Activated naive CD8-positive, alpha-beta T cell treated with anti-CD3 and anti-CD28 coated beads, Interleukin-2, amount 10 ng/mL, durations not matched to agents 7 days and 5 days (primary cell): ENCODE measurements around the gene C1orf185. TPM values are rescaled to one million over a fixed set of nuclear protein-coding genes. Genes with fewer than 3 reads are reported as not detected.

Experiments used
- ATAC-seq: fragments of 150-1000 bp; cut with Tn5 transposase; one replicate; pipeline ENCODE4 v1.10.0; 2021; ENCODE audit warnings: low read depth, moderate library complexity
- POLR2A ChIA-PET: fragments of 350-600 bp; sonication (Branson Sonifier 250); formaldehyde crosslinking; loops from one replicate; lab custom pipeline; 2021; ENCODE audit warnings: antibody characterized with exemption; lab: Charles Lee
- DNase-seq: peaks from one replicate; pipeline ENCODE4 v3.0.0; 2021
- H3K27ac Mint-ChIP-seq: one replicate; pipeline ENCODE4 v1.8.0; 2022; ENCODE audit warnings: mild to moderate bottlenecking, mixed read lengths
- H3K27me3 Mint-ChIP-seq: one replicate; pipeline ENCODE4 v1.8.0; 2022; ENCODE audit warnings: mild to moderate bottlenecking, moderate library complexity, mixed read lengths
- H3K36me3 Mint-ChIP-seq: one replicate; pipeline ENCODE4 v1.8.0; 2021; ENCODE audit warnings: mild to moderate bottlenecking, mixed read lengths
- H3K4me1 Mint-ChIP-seq: one replicate; pipeline ENCODE4 v1.8.0; 2021; ENCODE audit warnings: mixed read lengths
- H3K4me3 Mint-ChIP-seq: one replicate; pipeline ENCODE4 v1.8.0; 2022; ENCODE audit warnings: mild to moderate bottlenecking, moderate library complexity, mixed read lengths
- H3K9me3 Mint-ChIP-seq: one replicate; pipeline ENCODE4 v1.8.0; 2021; ENCODE audit warnings: mixed read lengths
- total RNA-seq, 2 experiments: library from RNA; stranded (reverse); gene quantifications; one replicate each; pipeline ENCODE4 v1.2.3, GENCODE V29; 2021

C1orf185 gene
- total RNA-seq: not detected

- H3K36me3 Mint-ChIP-seq: no peaks in the 10 kb centered on the region
- no peaks in the 10 kb centered on the region for H3K4me1 Mint-ChIP-seq
- no peaks in the 10 kb centered on the region for H3K9me3 Mint-ChIP-seq
- DNase-seq: no peak
- POLR2A ChIA-PET: no interaction called here
- no peak for ATAC-seq
- no peak within 1 kb of the TSS for H3K4me3 Mint-ChIP-seq
- H3K27ac Mint-ChIP-seq: no peak within 1 kb of the TSS
- peaks cover 18% of the 10 kb centered on the region for H3K27me3 Mint-ChIP-seq
Measured at GRCh38 chr1:51101976-51102375, at the start of gene C1orf185. Gene C1orf185 (plus strand): TSS chr1:51102228. CDS start chr1:51102234, 6 bp downstream.

DNA sequence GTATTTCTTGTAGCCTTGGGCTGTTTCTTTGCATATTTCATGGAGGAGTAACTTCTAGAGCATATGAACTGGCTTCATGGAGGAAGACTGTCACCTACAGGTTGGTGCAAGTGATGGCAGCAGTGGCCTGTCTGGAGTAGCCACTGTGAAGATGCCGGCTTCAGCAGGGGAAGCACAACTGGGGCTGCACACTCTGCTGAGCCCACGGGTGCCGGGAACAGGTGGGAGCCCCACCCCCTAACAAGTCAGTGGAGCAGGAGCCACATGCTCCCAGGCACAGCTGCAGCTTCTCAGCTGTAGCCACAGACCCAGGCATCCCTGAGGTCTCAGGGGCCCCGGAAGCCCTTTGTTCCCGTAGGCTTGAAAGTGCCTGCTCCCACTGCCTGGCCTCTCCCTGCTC is 43.2 kb upstream of the C1orf185 start:
- H3K4me3 Mint-ChIP-seq: no peak overlapping the region
- H3K27ac Mint-ChIP-seq: no peak overlapping the region
- no peaks in the 10 kb centered on the region for H3K4me1 Mint-ChIP-seq
- peaks cover 28% of the 10 kb centered on the region for H3K27me3 Mint-ChIP-seq
- POLR2A ChIA-PET: no interaction called here
- ATAC-seq (no peak), DNase-seq (no peak)
- H3K36me3 Mint-ChIP-seq: no peaks in the 10 kb centered on the region
- peaks cover 3% of the 10 kb centered on the region for H3K9me3 Mint-ChIP-seq

- no peak overlapping the region for H3K4me3 Mint-ChIP-seq
- no peak for ATAC-seq
- H3K36me3 Mint-ChIP-seq: no peaks in the 10 kb centered on the region
- no peaks in the 10 kb centered on the region for H3K4me1 Mint-ChIP-seq
- peaks cover 26% of the 10 kb centered on the region for H3K27me3 Mint-ChIP-seq
- POLR2A ChIA-PET: no interaction called here
- no peak for DNase-seq
- H3K9me3 Mint-ChIP-seq: peaks cover 3% of the 10 kb centered on the region
- H3K27ac Mint-ChIP-seq: no peak overlapping the region
Measured at GRCh38 chr1:51061231-51061918, 40.7 kb upstream of the C1orf185 start.

- peaks cover 1% of the 10 kb centered on the region for H3K9me3 Mint-ChIP-seq
- DNase-seq (no peak), ATAC-seq (no peak)
- POLR2A ChIA-PET: no interaction called here
- H3K36me3 Mint-ChIP-seq: no peaks in the 10 kb centered on the region
- H3K4me3 Mint-ChIP-seq: no peak overlapping the region
- H3K4me1 Mint-ChIP-seq: no peaks in the 10 kb centered on the region
- no peak overlapping the region for H3K27ac Mint-ChIP-seq
- peaks cover 17% of the 10 kb centered on the region for H3K27me3 Mint-ChIP-seq
Measured at GRCh38 chr1:51063121-51063520, 38.9 kb upstream of the C1orf185 start.

- ATAC-seq (no peak), DNase-seq (no peak)
- Mint-ChIP-seq H3K9me3 (no peaks in the 10 kb centered on the region), H3K4me1 (no peaks in the 10 kb centered on the region), H3K4me3 (no peak overlapping the region), H3K27ac (no peak overlapping the region), H3K36me3 (no peaks in the 10 kb centered on the region), H3K27me3 (peaks cover 24% of the 10 kb centered on the region)
- POLR2A ChIA-PET: no interaction called here
Measured at GRCh38 chr1:51070011-51070410, 32.0 kb upstream of the C1orf185 start.

- Mint-ChIP-seq H3K36me3 (no peaks in the 10 kb centered on the region), H3K9me3 (no peaks in the 10 kb centered on the region), H3K4me1 (no peaks in the 10 kb centered on the region), H3K4me3 (no peak overlapping the region), H3K27ac (no peak overlapping the region), H3K27me3 (peaks cover 25% of the 10 kb centered on the region)
- POLR2A ChIA-PET: no interaction called here
- ATAC-seq (no peak), DNase-seq (no peak)
Measured at GRCh38 chr1:51070640-51071039, 31.4 kb upstream of the C1orf185 start.

- Mint-ChIP-seq H3K36me3 (no peaks in the 10 kb centered on the region), H3K9me3 (no peaks in the 10 kb centered on the region), H3K4me3 (no peak overlapping the region), H3K27me3 (peaks cover 30% of the 10 kb centered on the region), H3K27ac (no peak overlapping the region), H3K4me1 (no peaks in the 10 kb centered on the region)
- ATAC-seq (no peak), DNase-seq (no peak)
- POLR2A ChIA-PET: no interaction called here
Measured at GRCh38 chr1:51071291-51072042, 30.6 kb upstream of the C1orf185 start.

DNA sequence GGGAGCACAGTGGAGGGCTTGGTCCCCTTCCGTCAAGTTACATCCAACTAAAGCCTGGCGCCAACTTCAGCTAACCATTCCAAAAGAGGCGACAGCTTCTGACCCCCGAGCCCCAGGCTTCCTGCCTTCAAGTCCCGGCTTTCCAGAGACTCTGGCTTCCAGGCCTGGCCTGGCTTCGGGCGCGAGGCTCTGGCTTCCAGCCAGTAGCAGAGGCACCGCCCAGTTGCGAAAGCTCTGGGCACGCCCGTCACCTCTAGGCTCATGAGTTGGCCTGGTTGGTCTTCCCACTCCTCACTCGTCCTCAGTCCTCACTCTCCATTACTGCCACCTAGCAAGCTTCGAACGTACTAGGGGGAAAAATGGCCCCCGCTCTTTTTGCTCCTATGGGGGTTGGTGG is 30.0 kb upstream of the C1orf185 start:
- POLR2A ChIA-PET: no interaction called here
- peaks cover 30% of the 10 kb centered on the region for H3K27me3 Mint-ChIP-seq
- no peak overlapping the region for H3K27ac Mint-ChIP-seq
- H3K9me3 Mint-ChIP-seq: no peaks in the 10 kb centered on the region
- no peak overlapping the region for H3K4me3 Mint-ChIP-seq
- no peaks in the 10 kb centered on the region for H3K4me1 Mint-ChIP-seq
- DNase-seq (no peak), ATAC-seq (no peak)
- H3K36me3 Mint-ChIP-seq: no peaks in the 10 kb centered on the region

DNA sequence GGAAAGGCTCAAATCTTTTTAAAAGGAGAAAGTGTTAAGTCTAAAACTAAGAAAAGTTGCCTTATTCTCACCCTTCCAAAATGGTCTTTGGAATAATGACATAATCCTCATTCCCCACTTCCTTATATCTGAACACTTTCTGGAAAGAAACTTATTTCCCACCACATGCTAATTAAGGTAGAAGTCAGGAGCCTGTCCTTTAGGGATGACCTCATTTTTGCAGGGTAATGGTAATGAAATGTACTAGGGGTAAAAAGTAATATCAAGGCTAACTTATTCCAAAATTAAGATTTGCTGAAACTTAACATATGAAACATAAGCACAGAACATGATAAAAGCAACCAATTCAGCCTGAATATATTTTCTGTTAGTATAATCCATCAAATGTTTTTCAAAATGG is 29.4 kb upstream of the C1orf185 start:
- POLR2A ChIA-PET: no interaction called here
- Mint-ChIP-seq H3K27me3 (peaks cover 30% of the 10 kb centered on the region), H3K4me3 (no peak overlapping the region), H3K36me3 (no peaks in the 10 kb centered on the region), H3K4me1 (no peaks in the 10 kb centered on the region), H3K27ac (no peak overlapping the region), H3K9me3 (no peaks in the 10 kb centered on the region)
- DNase-seq (no peak), ATAC-seq (no peak)

DNA sequence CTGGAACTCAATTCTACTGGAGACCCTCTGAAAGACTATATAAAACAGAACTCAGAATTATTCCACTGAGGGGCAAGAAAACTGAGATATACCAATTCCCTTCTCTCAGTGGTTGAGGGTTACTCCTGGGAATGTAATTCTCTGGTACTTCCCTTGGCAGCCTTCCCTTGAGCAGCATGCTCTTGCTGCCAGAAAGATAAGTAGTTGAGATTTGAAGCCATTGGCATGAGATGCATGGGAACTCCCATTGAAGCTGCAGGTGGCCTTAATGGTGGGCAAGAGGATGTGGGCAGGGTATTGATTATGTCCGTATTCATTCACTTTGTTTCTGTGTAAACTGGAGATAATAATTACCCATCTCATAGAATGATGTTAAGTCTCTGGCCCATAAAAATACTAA is 28.6 kb upstream of the C1orf185 start:
- H3K27me3 Mint-ChIP-seq: peaks cover 34% of the 10 kb centered on the region
- H3K27ac Mint-ChIP-seq: no peak overlapping the region
- H3K36me3 Mint-ChIP-seq: no peaks in the 10 kb centered on the region
- H3K9me3 Mint-ChIP-seq: no peaks in the 10 kb centered on the region
- no peaks in the 10 kb centered on the region for H3K4me1 Mint-ChIP-seq
- DNase-seq (no peak), ATAC-seq (no peak)
- no peak overlapping the region for H3K4me3 Mint-ChIP-seq
- POLR2A ChIA-PET: no interaction called here

GRCh38 chr1:51086496-51087271 is 15.3 kb upstream of the C1orf185 start:
- no peak overlapping the region for H3K4me3 Mint-ChIP-seq
- DNase-seq (no peak), ATAC-seq (no peak)
- no peak overlapping the region for H3K27ac Mint-ChIP-seq
- H3K36me3 Mint-ChIP-seq: no peaks in the 10 kb centered on the region
- peaks cover 45% of the 10 kb centered on the region for H3K27me3 Mint-ChIP-seq
- POLR2A ChIA-PET: no interaction called here
- no peaks in the 10 kb centered on the region for H3K9me3 Mint-ChIP-seq
- no peaks in the 10 kb centered on the region for H3K4me1 Mint-ChIP-seq

DNA sequence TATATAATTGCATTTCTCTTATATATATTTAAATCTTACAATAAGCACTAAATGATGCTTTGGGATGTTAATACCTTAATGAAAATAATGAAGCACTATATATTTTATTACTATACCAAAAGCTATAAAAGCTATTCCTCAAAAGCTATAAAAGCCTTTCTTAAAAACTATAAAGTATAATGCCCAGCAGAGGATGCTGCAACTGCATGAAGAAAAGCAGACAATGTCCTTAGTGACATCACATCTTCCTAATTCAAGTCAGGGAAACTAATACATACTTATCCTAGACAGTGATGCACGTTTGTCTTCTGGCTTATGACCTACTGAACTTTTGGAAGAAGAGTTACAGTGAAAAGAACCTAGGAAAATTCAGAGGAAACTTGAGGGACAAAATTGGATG is 13.6 kb upstream of the C1orf185 start:
- Mint-ChIP-seq H3K27ac (no peak overlapping the region), H3K4me3 (no peak overlapping the region), H3K27me3 (peaks cover 41% of the 10 kb centered on the region), H3K4me1 (no peaks in the 10 kb centered on the region), H3K36me3 (no peaks in the 10 kb centered on the region), H3K9me3 (no peaks in the 10 kb centered on the region)
- POLR2A ChIA-PET: no interaction called here
- ATAC-seq (no peak), DNase-seq (no peak)

- H3K27me3 Mint-ChIP-seq: peaks cover 45% of the 10 kb centered on the region
- no peaks in the 10 kb centered on the region for H3K36me3 Mint-ChIP-seq
- H3K27ac Mint-ChIP-seq: no peak overlapping the region
- no peak overlapping the region for H3K4me3 Mint-ChIP-seq
- H3K9me3 Mint-ChIP-seq: peaks cover 2% of the 10 kb centered on the region
- DNase-seq: no peak
- POLR2A ChIA-PET: no interaction called here
- H3K4me1 Mint-ChIP-seq: no peaks in the 10 kb centered on the region
- no peak for ATAC-seq
Measured at GRCh38 chr1:51093581-51093980, 8.4 kb upstream of the C1orf185 start.
